Small intestine (tissue), 16 donors: ENCODE data around the gene IFT122. TPM values are rescaled to one million over a fixed set of nuclear protein-coding genes. Genes with fewer than 3 reads are reported as not detected.
"Not testable (repeated sequence)": the region's sequence is repeated elsewhere in the genome, so short reads cannot be mapped to it uniquely, and the experiment has no call there.

Experiments
- DNase-seq, 2 donors: peaks; one replicate each; pipeline versions ENCODE4 v3.0.0 to v3.0.0-alpha.2; 2013
- FAIRE-seq: peaks from 2 replicates; lab custom pipeline; 2012; peaks lifted over from hg19 to GRCh38; lab: Jason Lieb, UNC
- H3K27ac ChIP-seq, 3 donors: one replicate each; pipeline ENCODE4 v1.5.1; 2013; ENCODE audit warnings: low read length in 2 of 3, mild to moderate bottlenecking in 2 of 3, control low read depth in 1 of 3, inconsistent platforms in 1 of 3, low read depth in 1 of 3, moderate library complexity in 1 of 3
- H3K27me3 ChIP-seq, 3 donors: one replicate each; pipeline ENCODE4 v1.6.1; 2013; ENCODE audit warnings: low read length in 3 of 3, inconsistent platforms in 1 of 3; ENCODE audit not compliant: control insufficient read depth in 3 of 3, insufficient read depth in 3 of 3
- H3K36me3 ChIP-seq, 3 donors: one replicate each; pipeline ENCODE4 v1.6.1; 2013; ENCODE audit warnings: low read length in 3 of 3, inconsistent platforms in 1 of 3, low read depth in 1 of 3, mild to moderate bottlenecking in 1 of 3, moderate library complexity in 1 of 3; ENCODE audit not compliant: control insufficient read depth in 3 of 3, insufficient read depth in 2 of 3
- H3K4me1 ChIP-seq, 3 donors: one replicate each; pipeline ENCODE4 v1.6.1; 2013; ENCODE audit warnings: low read length in 2 of 3, inconsistent platforms in 1 of 3, low read depth in 1 of 3, mild to moderate bottlenecking in 1 of 3, moderate library complexity in 1 of 3; ENCODE audit not compliant: control insufficient read depth in 3 of 3, insufficient read depth in 2 of 3
- H3K4me3 ChIP-seq, 3 donors: one replicate each; pipeline ENCODE4 v1.5.1; 2013; ENCODE audit warnings: low read length in 3 of 3, control low read depth in 1 of 3, inconsistent platforms in 1 of 3, low read depth in 1 of 3, mild to moderate bottlenecking in 1 of 3, moderate library complexity in 1 of 3
- H3K9me3 ChIP-seq, 2 donors: one replicate each; pipeline ENCODE4 v1.6.1; 2013; ENCODE audit warnings: low read depth in 1 of 2, low read length in 1 of 2; ENCODE audit not compliant: control insufficient read depth in 2 of 2, insufficient read depth in 1 of 2
- WGBS, 3 donors: extraction: QIAGEN DNeasy Blood & Tissue Kit; methylation state at CpG; one replicate each; pipeline ENCODE4 v1.1.7; 2013; 5-methylcytosine and 5-hydroxymethylcytosine counted together
- long read RNA-seq, 10 donors: transcript quantifications; one replicate each; lab custom pipeline, GENCODE V29; 2026
- polyA plus RNA-seq, 4 donors: library from polyadenylated mRNA; stranded (reverse) in 3 of 4; unstranded in 1 of 4; fragments of 200-250 nt in 3 of 4; fragments of 120-200 nt in 1 of 4; gene quantifications; one replicate each; pipeline versions ENCODE4 v1.2.1 to v1.2.3, GENCODE V29; 2013
- donor health status: healthy with polysubstance abuse.
- donor health status: control.
- donor health status: control.
- donor health status: Bipolar disorder and iron deficiency.
- donor health status: healthy.

The IFT122 gene
- polyA plus RNA-seq = 10 to 100 TPM in 1 of 4 donors, 1 to 10 TPM in 3; 5.1 to 31.9 (median 9.1) TPM
- long read RNA-seq, donor 1 = 0 reads
- long read RNA-seq, donor 2, partial matches to known transcripts = 0 of 1 reads
- long read RNA-seq, donor 2, other reads (novel, unspliced or antisense) = 0 of 1 reads
- long read RNA-seq, donor 3 = 0 reads
- long read RNA-seq, donor 4, partial matches to known transcripts = 0 of 1 reads
- long read RNA-seq, donor 4, other reads (novel, unspliced or antisense) = 0 of 1 reads
- long read RNA-seq, donor 5 = 0 reads
- long read RNA-seq, donor 6, partial matches to known transcripts = 0 of 3 reads
- long read RNA-seq, donor 6, other reads (novel, unspliced or antisense) = 0 of 3 reads
- long read RNA-seq, donor 7 = 0 reads
- long read RNA-seq, donor 8, partial matches to known transcripts = 0 of 2 reads
- long read RNA-seq, donor 8, other reads (novel, unspliced or antisense) = 0 of 2 reads
- long read RNA-seq, donor 9 = 0 reads
- long read RNA-seq, donor 10, partial matches to known transcripts = 0 of 1 reads
- long read RNA-seq, donor 10, other reads (novel, unspliced or antisense) = 0 of 1 reads

DNA sequence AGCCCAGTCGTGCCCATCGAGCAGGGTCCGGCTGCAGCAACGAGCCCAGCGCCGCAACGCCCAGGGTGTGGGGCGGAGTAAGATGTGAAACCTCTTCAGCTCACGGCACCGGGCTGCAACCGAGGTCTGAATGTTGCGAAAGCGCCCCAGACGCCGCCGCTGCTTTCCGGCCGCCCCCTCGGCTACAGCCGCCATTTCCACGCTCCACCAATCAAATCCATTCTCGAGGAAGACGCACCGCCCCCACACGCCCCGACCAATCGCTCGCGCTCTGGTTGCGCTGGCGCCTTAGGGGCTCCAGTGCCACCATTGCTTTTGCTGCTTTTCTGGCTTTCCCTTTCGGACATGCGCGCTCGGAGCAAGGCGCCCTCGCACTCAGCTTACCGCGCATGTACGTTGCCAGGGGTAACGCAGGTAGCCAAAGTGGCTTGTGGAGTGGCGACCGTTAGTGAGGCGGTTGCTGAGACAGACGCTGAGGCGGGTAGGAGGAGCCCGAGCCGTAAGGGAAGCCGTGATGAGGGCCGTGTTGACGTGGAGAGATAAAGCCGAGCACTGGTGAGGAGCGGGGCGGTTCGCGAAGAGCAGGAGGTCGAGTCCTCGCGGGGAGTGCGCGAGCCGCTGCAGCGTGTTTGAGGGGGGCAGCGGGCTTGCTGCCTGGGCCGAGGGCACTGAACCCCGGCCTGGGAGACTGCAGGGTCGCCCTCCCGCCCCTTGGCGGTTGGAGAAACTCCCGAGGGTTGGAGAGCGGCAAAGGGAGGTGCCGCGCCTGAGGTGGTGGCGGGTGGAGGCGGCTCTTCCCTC is at the start of gene IFT122, which contains the start of gene MBD4:
TSS of gene IFT122 (plus strand) at position 408 of the 801 bp plus-strand sequence. CDS start at position 515, 107 bp downstream.
TSS of gene MBD4 (minus strand) at position 132 of the 801 bp plus-strand sequence. CDS start at position 17, 115 bp downstream.
- peaks cover 2 to 7% (median 7%) of the 10 kb centered on the region in 3 donors for H3K36me3 ChIP-seq
- FAIRE-seq (peak; percentile 70), DNase-seq (peak; percentile 99 to 100)
- H3K4me1 ChIP-seq = peaks cover 3 to 10% (median 8%) of the 10 kb centered on the region in 3 donors
- peak within 1 kb of the TSS; percentile 54 to 96 (median 79) for H3K4me3 ChIP-seq
- WGBS, 3 donors = 0 to 1% (median 1%) methylated on average over 67 to 75 of the region's 75 CpGs
- H3K27ac ChIP-seq = peak within 1 kb of the TSS; percentile 79 to 92 (median 89)
- no peaks in the 10 kb centered on the region for H3K27me3 ChIP-seq
- no peaks in the 10 kb centered on the region for H3K9me3 ChIP-seq

GRCh38 chr3:129391583-129391982 is 48.4 kb upstream of the IFT122 start:
- not testable (repeated sequence) for H3K27me3 ChIP-seq, H3K9me3 ChIP-seq, H3K27ac ChIP-seq, DNase-seq, H3K4me3 ChIP-seq, H3K4me1 ChIP-seq, FAIRE-seq
- peaks cover 10 to 64% (median 18%) of the 10 kb centered on the region in 3 donors for H3K36me3 ChIP-seq
- 35 to 76% (median 74%) methylated on average over 3 to 4 of the region's 4 CpGs for WGBS, 3 donors

DNA sequence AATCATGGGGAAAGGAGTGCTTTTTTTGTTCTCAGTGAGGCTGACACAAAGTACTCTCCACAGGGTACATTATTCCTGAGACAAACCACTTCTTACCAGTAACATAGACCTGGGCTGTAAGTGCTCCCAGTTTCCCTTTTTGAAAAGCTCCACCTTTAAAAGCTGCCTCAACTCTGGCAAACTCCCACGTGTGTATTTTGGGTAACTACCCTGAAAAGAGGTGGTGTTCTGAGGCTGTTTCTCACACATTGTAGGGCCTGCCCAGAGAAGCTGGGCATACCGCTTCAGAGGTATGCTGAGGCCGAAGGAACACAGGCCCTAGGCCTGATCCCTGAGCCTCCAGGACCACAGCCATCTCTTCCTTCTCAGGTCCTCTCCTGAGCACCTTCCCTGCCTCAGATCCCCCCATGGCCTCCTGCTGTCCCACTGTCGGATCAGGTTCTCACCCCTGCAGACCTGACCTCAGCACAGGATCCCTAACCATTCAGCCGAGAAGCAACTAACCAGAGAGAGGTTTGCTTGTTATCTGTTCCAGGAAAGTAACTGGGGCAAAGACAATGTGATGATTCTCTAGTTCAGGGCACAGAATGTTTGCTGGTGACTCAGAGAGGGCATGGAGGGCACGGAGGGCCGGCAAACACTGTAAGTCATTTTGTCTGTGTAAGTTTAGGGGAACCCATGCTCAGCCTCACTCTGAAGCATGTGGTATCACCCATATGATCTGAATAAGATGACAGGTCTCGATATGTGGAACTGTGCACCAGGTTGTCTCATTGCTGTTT is 47.7 kb upstream of the IFT122 start:
- not testable (repeated sequence) for FAIRE-seq

GRCh38 chr3:129393271-129393670 is 46.8 kb upstream of the IFT122 start:
- Histone ChIP-seq H3K36me3 (peaks cover 10 to 58% (median 11%) of the 10 kb centered on the region in 3 donors), H3K4me3 (no peak overlapping the region), H3K27me3 (no peaks in the 10 kb centered on the region), H3K9me3 (no peaks in the 10 kb centered on the region), H3K27ac (no peak overlapping the region), H3K4me1 (peaks cover under 1 to 2% (median 2%) of the 10 kb centered on the region in 3 donors)
- no peak for DNase-seq
- FAIRE-seq = no peak
- 84 to 86% (median 85%) methylated on average over 6 of the region's 6 CpGs for whole genome bisulfite sequencing, 3 donors

More for the DNA sequence above, 47.7 kb upstream of the IFT122 start:
- H3K9me3 ChIP-seq, H3K4me3 ChIP-seq, DNase-seq, H3K27ac ChIP-seq, H3K27me3 ChIP-seq, H3K4me1 ChIP-seq: not testable (repeated sequence)
- 84 to 91% (median 90%) methylated on average over 8 of the region's 8 CpGs for WGBS, 3 donors
- peaks cover 10 to 61% (median 14%) of the 10 kb centered on the region in 3 donors for H3K36me3 ChIP-seq

- H3K4me3 ChIP-seq, DNase-seq, H3K9me3 ChIP-seq, H3K4me1 ChIP-seq, H3K27me3 ChIP-seq, H3K27ac ChIP-seq, FAIRE-seq: not testable (repeated sequence)
- 86 to 92% (median 89%) methylated on average over 6 to 13 of the region's 17 CpGs for WGBS, 3 donors
- peaks cover 10 to 57% (median 11%) of the 10 kb centered on the region in 3 donors for H3K36me3 ChIP-seq
These were observed 46.1 kb upstream of the IFT122 start for GRCh38 chr3:129393760-129394564.

DNA sequence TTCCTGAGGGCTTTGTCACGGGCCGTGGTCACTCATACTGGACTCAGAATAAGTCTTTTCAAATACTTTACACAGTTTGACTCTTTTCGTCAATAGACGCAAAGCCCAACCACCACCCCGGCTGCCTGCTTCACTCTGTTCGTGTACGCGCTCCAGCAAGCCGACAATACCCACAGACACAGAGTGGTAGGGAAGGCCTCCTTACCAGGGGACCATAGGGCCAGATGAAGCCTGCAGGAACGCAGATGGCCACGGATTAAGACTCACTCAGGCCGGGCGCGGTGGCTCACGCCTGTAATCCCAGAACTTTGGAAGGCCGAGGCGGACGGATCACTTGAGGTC is 41.2 kb upstream of the IFT122 start:
- H3K36me3 ChIP-seq = peaks cover 0 to 25% (median 0%) of the 10 kb centered on the region in 3 donors
- no peak for FAIRE-seq
- H3K27ac ChIP-seq = peak overlapping the region; percentile 34 to 83 (median 39)
- H3K27me3 ChIP-seq = no peaks in the 10 kb centered on the region
- H3K4me3 ChIP-seq = peak overlapping the region; percentile 49 to 89 (median 67)
- peaks cover 2 to 6% (median 5%) of the 10 kb centered on the region in 3 donors for H3K4me1 ChIP-seq
- no peaks in the 10 kb centered on the region for H3K9me3 ChIP-seq
- DNase-seq = peak; percentile 16 to 44
- 0 to 1% (median 1%) methylated on average over 18 of the region's 18 CpGs for WGBS, 3 donors

- H3K36me3 ChIP-seq = peaks cover 0 to 21% (median 0%) of the 10 kb centered on the region in 3 donors
- no peaks in the 10 kb centered on the region for H3K9me3 ChIP-seq
- peak overlapping the region; percentile 34 to 83 (median 39) for H3K27ac ChIP-seq
- WGBS, 3 donors = 0% methylated on average over 25 of the region's 25 CpGs
- H3K4me1 ChIP-seq = peaks cover 2 to 6% (median 5%) of the 10 kb centered on the region in 3 donors
- DNase-seq = peak; percentile 95 to 97
- H3K27me3 ChIP-seq = no peaks in the 10 kb centered on the region
- FAIRE-seq = no peak
- peak overlapping the region; percentile 49 to 89 (median 67) for H3K4me3 ChIP-seq
These were observed 40.7 kb upstream of the IFT122 start for GRCh38 chr3:129399145-129399894.
